Measurements from ENCODE around the gene POLR3B. TPM values are rescaled to one million over a fixed set of nuclear protein-coding genes. Genes with fewer than 3 reads are reported as not detected.

The POLR3B gene
- total RNA-seq, 1 donor from 2014 or later = 7.3 TPM

GRCh38 chr12:106480251-106480650 lies 122.7 kb downstream of the POLR3B start:
- Mint-ChIP-seq H3K27ac (no peak overlapping the region), H3K36me3 (ENCODE audit: low read depth) (peaks cover 27% of the 10 kb centered on the region), H3K9me3 (no peaks in the 10 kb centered on the region), H3K4me3 (no peak overlapping the region), H3K4me1 (no peaks in the 10 kb centered on the region), H3K27me3 (no peaks in the 10 kb centered on the region)
- TF ChIP-seq CTCF (IDR thresholded peaks at IDR 0.05) = no peak
- intact Hi-C loops (cut with micrococcal nuclease) = no loop called here
- DNase-seq (no peak), ATAC-seq (ENCODE audit: low read depth) (no peak)
- POLR2A ChIA-PET = no interaction called here
- CTCF ChIA-PET = no interaction called here

- no peak for TF ChIP-seq CTCF (IDR thresholded peaks at IDR 0.05)
- DNase-seq (no peak), ATAC-seq (ENCODE audit: low read depth) (no peak)
- Mint-ChIP-seq H3K27ac (no peak overlapping the region), H3K27me3 (no peaks in the 10 kb centered on the region), H3K4me3 (no peak overlapping the region), H3K36me3 (ENCODE audit: low read depth) (peaks cover 27% of the 10 kb centered on the region), H3K4me1 (no peaks in the 10 kb centered on the region), H3K9me3 (no peaks in the 10 kb centered on the region)
- intact Hi-C loops (cut with micrococcal nuclease) = no loop called here
- ChIA-PET POLR2A (no interaction called here), CTCF (no interaction called here)
These were observed 123.7 kb downstream of the POLR3B start for GRCh38 chr12:106481246-106481645.

- Mint-ChIP-seq H3K4me1 (no peaks in the 10 kb centered on the region), H3K4me3 (no peak overlapping the region), H3K27me3 (no peaks in the 10 kb centered on the region), H3K9me3 (no peaks in the 10 kb centered on the region), H3K36me3 (ENCODE audit: low read depth) (peaks cover 12% of the 10 kb centered on the region), H3K27ac (no peak overlapping the region)
- no peak for ATAC-seq (ENCODE audit: low read depth)
- POLR2A ChIA-PET = no interaction called here
- intact Hi-C loops (cut with micrococcal nuclease) = no loop called here
- CTCF ChIA-PET = no interaction called here
- DNase-seq = no peak
- no peak for TF ChIP-seq CTCF (IDR thresholded peaks at IDR 0.05)
These were observed 130.1 kb downstream of the POLR3B start for GRCh38 chr12:106487664-106488063.

- Mint-ChIP-seq H3K9me3 (no peaks in the 10 kb centered on the region), H3K4me3 (no peak overlapping the region), H3K27me3 (no peaks in the 10 kb centered on the region), H3K27ac (no peak overlapping the region), H3K36me3 (ENCODE audit: low read depth) (peaks cover 9% of the 10 kb centered on the region), H3K4me1 (no peaks in the 10 kb centered on the region)
- intact Hi-C loops (cut with micrococcal nuclease) = no loop called here
- CTCF ChIA-PET = no interaction called here
- POLR2A ChIA-PET = no interaction called here
- no peak for ATAC-seq (ENCODE audit: low read depth)
- no peak for TF ChIP-seq CTCF (IDR thresholded peaks at IDR 0.05)
- DNase-seq = no peak
These were observed 131.3 kb downstream of the POLR3B start for GRCh38 chr12:106488884-106489283.

- Mint-ChIP-seq H3K36me3 (ENCODE audit: low read depth) (peaks cover 5% of the 10 kb centered on the region), H3K27me3 (no peaks in the 10 kb centered on the region), H3K27ac (no peak overlapping the region), H3K4me1 (no peaks in the 10 kb centered on the region), H3K9me3 (no peaks in the 10 kb centered on the region), H3K4me3 (no peak overlapping the region)
- intact Hi-C loops (cut with micrococcal nuclease) = no loop called here
- DNase-seq (no peak), ATAC-seq (ENCODE audit: low read depth) (no peak)
- ChIA-PET POLR2A (no interaction called here), CTCF (no interaction called here)
- TF ChIP-seq CTCF (IDR thresholded peaks at IDR 0.05) = no peak
These were observed 132.7 kb downstream of the POLR3B start for GRCh38 chr12:106490264-106490663.

Measured in activated B cell treated with CpG ODN at 0.5 μM for 24 hours (primary cell).